Measurements from ENCODE around the gene DDX3X.
"Not testable (repeated sequence)": the region's sequence is repeated elsewhere in the genome, so short reads cannot be mapped to it uniquely, and the experiment has no call there.

DDX3X gene

DNA sequence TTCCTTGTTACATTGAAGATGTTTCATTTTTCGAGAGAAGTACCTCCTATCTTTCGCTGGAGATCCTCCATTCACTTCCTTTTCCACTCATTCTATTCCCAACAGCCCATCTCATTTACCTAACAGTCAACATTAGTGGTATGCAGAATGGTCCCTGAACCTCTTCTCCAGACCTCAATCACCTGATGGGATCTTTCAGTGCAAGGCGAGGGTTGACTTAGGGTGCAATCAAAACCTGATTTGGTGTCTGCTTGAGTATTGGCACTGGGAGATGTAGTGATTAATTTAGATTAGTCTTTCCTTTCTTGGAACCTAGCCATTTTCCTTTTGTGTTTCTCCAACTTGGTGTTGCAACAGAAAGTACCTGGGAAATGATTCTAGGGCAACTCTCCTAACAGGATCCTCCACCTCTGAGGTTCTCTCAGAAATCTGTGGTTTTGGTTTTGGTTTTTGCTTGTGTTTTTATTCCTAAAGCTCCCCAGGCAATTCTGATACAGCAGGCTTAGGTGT is 18.4 kb downstream of the DDX3X start:
- H3K9me3 ChIP-seq (ENCODE audit: control insufficient read depth, low read length): no peaks in the 10 kb centered on the region
- H3K27ac ChIP-seq (ENCODE audit: insufficient read depth, low read depth, low read length, poor library complexity, severe bottlenecking): no peak overlapping the region
- H3K36me3 ChIP-seq (ENCODE audit: control insufficient read depth, insufficient read depth, low read length): peaks cover 9% of the 10 kb centered on the region
- H3K27me3 ChIP-seq (ENCODE audit: control insufficient read depth, insufficient read depth, low read length, poor library complexity, severe bottlenecking): no peaks in the 10 kb centered on the region
- no peak overlapping the region for H3K4me3 ChIP-seq (ENCODE audit: insufficient read depth, low read depth, low read length)
- WGBS, 2 experiments: 83 to 88% methylated on average over 3 of the region's 3 CpGs
- H3K4me1 ChIP-seq (ENCODE audit: control insufficient read depth, insufficient read depth, low read length): no peaks in the 10 kb centered on the region

DNA sequence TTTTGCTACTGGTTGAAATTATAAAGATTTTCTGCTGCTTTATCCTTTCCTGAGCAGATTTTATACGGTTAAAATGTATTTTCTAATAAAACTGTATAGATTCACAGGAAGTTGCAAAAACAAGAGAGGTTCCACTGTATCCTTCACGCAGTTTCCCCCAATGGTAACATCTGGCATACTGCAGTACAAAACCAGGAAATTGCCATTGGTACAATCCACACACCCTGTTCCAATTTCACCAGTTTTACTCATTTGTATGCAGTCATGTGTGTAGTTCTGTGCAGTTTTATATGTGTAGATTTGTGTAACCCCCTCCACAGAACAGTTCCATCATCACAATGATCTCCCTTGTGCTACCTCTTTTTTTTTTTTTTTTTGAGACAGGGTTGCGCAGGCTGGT is 20.0 kb downstream of the DDX3X start:
- Histone ChIP-seq H3K27me3 (ENCODE audit: control insufficient read depth, insufficient read depth, low read length, poor library complexity, severe bottlenecking) (no peaks in the 10 kb centered on the region), H3K4me1 (ENCODE audit: control insufficient read depth, insufficient read depth, low read length) (no peaks in the 10 kb centered on the region)
- 100% methylated on average over 1 to 2 of the region's 3 CpGs for WGBS, 2 experiments

DNA sequence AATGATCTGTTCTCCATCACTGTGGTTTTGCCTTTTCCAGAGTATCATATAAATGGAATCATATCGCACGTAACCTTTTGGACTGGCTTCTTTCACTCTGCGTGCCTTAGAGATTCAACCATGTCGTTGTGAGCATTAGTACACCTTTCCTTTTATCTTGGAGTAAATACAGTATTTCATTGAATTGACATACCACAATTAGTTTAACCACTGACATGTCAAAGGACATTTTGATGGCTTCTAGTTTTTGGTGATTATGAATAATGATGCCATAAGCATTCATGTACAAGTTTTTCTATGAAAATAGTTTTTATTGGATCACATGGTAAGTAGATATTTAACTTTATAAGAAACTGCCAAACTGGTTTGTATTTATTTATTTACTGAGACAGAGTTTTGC is 35.2 kb downstream of the DDX3X start:
- no peak overlapping the region for H3K27ac ChIP-seq (ENCODE audit: insufficient read depth, low read depth, low read length, poor library complexity, severe bottlenecking)
- no peaks in the 10 kb centered on the region for H3K36me3 ChIP-seq (ENCODE audit: control insufficient read depth, insufficient read depth, low read length)
- H3K4me1 ChIP-seq (ENCODE audit: control insufficient read depth, insufficient read depth, low read length): no peaks in the 10 kb centered on the region
- no peaks in the 10 kb centered on the region for H3K9me3 ChIP-seq (ENCODE audit: control insufficient read depth, low read length)
- H3K27me3 ChIP-seq (ENCODE audit: control insufficient read depth, insufficient read depth, low read length, poor library complexity, severe bottlenecking): no peaks in the 10 kb centered on the region
- H3K4me3 ChIP-seq (ENCODE audit: insufficient read depth, low read depth, low read length): no peak overlapping the region
- 81 to 100% methylated on average over 4 of the region's 4 CpGs for WGBS, 2 experiments

More for the DNA sequence above, 20.0 kb downstream of the DDX3X start:
- no peak overlapping the region for H3K4me3 ChIP-seq (ENCODE audit: insufficient read depth, low read depth, low read length)
- H3K27ac ChIP-seq (ENCODE audit: insufficient read depth, low read depth, low read length, poor library complexity, severe bottlenecking): no peak overlapping the region
- no peaks in the 10 kb centered on the region for H3K9me3 ChIP-seq (ENCODE audit: control insufficient read depth, low read length)
- no peaks in the 10 kb centered on the region for H3K36me3 ChIP-seq (ENCODE audit: control insufficient read depth, insufficient read depth, low read length)

DNA sequence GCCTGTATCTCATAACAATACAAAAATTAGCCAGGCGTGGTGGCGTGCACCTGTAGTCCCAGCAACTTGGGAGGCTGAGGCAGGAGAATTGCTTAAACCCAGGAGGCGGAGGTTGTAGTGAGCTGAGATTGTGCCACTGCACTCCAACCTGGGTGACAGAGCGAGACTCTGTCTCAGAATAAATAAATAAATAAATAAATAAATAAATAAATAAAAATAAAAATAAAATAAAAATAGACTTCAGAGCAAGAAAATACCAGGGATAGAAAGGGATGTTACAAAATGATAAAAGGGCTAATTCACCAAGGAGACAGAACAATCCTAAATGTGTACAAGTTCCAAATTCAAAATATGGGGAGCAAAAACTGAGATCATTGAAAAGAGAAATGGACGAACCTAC is 37.6 kb downstream of the DDX3X start:
- not testable (repeated sequence) for H3K27ac ChIP-seq (ENCODE audit: insufficient read depth, low read depth, low read length, poor library complexity, severe bottlenecking); H3K27me3 ChIP-seq (ENCODE audit: control insufficient read depth, insufficient read depth, low read length, poor library complexity, severe bottlenecking); H3K9me3 ChIP-seq (ENCODE audit: control insufficient read depth, low read length); H3K4me3 ChIP-seq (ENCODE audit: insufficient read depth, low read depth, low read length); H3K4me1 ChIP-seq (ENCODE audit: control insufficient read depth, insufficient read depth, low read length); H3K36me3 ChIP-seq (ENCODE audit: control insufficient read depth, insufficient read depth, low read length)
- WGBS, 2 experiments: 91 to 92% methylated on average over 3 to 4 of the region's 5 CpGs

DNA sequence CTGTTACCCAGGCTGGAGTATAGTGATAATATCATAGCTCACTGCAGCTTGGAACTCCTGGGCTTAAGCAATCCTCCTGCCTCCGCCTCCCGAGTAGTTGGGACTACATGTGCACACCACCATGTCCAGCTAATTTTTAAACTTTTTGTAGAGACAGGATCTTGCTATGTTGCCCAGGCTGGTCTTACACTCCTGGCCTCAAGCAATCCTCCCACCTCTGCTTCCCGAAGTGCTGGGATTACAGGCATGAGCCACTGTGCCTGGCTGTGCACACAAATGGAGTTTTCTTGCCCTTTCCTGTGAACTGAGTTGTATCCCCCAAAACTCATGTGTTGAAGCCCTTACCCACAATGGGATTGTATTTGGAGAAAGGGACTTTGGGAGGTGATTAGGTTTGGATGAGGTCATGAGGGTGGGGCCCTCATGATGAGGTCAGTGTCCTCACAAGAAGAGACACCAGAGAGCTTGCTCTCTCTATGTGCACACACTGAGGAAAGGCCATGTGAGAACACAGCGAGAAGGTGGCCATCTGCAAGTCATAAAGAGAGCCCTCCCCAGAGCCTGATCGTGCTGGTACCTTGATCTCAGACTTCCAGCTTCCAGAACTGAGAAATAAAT is 40.1 kb downstream of the DDX3X start:
- Histone ChIP-seq H3K4me1 (ENCODE audit: control insufficient read depth, insufficient read depth, low read length) (no peaks in the 10 kb centered on the region), H3K4me3 (ENCODE audit: insufficient read depth, low read depth, low read length) (no peak overlapping the region), H3K27ac (ENCODE audit: insufficient read depth, low read depth, low read length, poor library complexity, severe bottlenecking) (no peak overlapping the region), H3K27me3 (ENCODE audit: control insufficient read depth, insufficient read depth, low read length, poor library complexity, severe bottlenecking) (no peaks in the 10 kb centered on the region), H3K36me3 (ENCODE audit: control insufficient read depth, insufficient read depth, low read length) (no peaks in the 10 kb centered on the region), H3K9me3 (ENCODE audit: control insufficient read depth, low read length) (no peaks in the 10 kb centered on the region)
- 87 to 92% methylated on average over 5 of the region's 5 CpGs for WGBS, 2 experiments

DNA sequence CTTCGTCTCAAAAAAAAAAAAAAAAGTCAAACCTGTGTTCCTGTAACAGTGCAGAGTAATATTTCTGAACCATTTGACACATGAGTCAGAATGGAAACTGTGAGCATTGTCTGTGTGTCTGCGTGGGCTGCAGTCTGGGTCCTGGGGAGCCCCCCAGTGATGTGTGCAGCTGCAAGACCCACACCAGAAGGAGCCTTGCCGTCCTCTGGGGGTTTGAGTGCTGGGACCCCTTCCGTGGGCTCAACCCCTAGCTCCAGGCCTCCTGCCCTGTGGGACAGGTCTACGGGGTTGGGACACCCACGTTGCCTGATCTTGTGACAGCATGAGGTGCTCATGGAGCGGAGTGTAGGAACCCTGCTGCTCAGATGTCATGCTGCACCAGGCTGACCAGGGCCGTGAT is 43.7 kb downstream of the DDX3X start:
- Histone ChIP-seq H3K4me1 (ENCODE audit: control insufficient read depth, insufficient read depth, low read length) (no peaks in the 10 kb centered on the region), H3K9me3 (ENCODE audit: control insufficient read depth, low read length) (no peaks in the 10 kb centered on the region), H3K36me3 (ENCODE audit: control insufficient read depth, insufficient read depth, low read length) (no peaks in the 10 kb centered on the region), H3K27me3 (ENCODE audit: control insufficient read depth, insufficient read depth, low read length, poor library complexity, severe bottlenecking) (no peaks in the 10 kb centered on the region), H3K4me3 (ENCODE audit: insufficient read depth, low read depth, low read length) (no peak overlapping the region), H3K27ac (ENCODE audit: insufficient read depth, low read depth, low read length, poor library complexity, severe bottlenecking) (no peak overlapping the region)
- WGBS, 2 experiments: 89 to 95% methylated on average over 8 of the region's 8 CpGs

DNA sequence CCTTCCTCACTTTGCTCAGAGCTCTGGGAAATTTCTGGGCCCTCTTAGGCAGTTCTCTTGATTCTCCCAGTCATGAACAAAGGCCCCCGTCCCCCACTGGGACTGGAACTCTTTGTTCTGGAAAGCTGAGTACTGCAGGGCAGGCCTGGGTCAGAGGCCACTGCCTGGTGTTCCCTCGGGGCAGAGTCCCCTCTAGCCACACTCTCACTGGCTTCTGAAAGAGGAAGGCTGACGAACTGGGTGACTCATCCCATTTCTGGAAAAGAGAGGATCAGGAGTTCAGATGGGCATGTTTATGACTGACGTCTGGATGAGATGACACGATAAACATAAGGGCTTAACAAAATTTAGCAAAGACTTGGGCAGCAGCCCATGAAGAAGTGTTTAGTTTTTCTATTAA is 47.7 kb downstream of the DDX3X start:
- H3K4me1 ChIP-seq (ENCODE audit: control insufficient read depth, insufficient read depth, low read length): no peaks in the 10 kb centered on the region
- WGBS, 2 experiments: 56 to 59% methylated on average over 5 of the region's 5 CpGs

DNA sequence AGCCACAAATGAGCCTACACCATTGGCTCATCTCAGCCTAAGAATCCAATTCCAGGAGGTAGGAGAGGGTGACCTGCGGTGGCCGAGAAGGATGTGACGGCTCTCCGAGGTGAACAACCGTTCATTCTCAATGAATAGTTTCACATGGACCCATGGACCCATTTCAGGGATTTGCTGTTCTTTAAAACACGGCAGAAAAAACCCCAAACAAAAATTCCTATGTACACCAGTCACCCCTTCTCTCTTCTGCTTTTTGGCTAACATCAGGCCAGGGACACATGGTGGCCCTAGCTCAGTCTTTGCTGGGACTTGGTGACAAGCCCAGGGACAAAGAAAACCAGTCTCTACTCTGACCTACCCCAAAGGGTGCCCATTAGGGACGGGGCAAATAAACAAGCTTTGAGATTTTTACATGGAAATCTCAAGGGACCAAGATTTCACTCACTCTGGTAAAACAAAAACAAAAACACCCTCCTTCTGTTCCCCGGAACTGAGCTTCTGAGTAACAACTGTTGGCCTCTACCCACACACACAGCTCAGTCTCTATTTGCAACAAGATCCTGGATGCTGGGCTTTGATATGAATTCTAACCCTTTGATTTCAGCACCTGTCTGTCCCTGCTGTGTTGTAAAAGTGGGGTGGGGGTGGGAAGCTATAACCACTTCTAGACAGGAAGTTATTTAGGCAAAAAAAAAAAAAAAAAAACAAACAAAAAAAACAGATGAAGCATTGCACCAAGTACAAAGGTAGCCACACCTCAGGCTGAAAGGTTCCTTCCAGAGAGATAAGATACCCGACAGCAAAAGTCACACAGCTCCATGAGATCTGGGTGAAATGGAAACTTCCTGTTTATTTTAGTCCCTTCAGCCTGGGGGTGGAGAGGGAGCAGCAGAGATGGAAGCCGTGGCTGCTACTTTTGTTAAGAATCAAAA is 49.0 kb downstream of the DDX3X start:
- Histone ChIP-seq H3K27ac (ENCODE audit: insufficient read depth, low read depth, low read length, poor library complexity, severe bottlenecking) (no peak overlapping the region), H3K4me1 (ENCODE audit: control insufficient read depth, insufficient read depth, low read length) (no peaks in the 10 kb centered on the region), H3K4me3 (ENCODE audit: insufficient read depth, low read depth, low read length) (no peak overlapping the region), H3K27me3 (ENCODE audit: control insufficient read depth, insufficient read depth, low read length, poor library complexity, severe bottlenecking) (no peaks in the 10 kb centered on the region), H3K9me3 (ENCODE audit: control insufficient read depth, low read length) (no peaks in the 10 kb centered on the region), H3K36me3 (ENCODE audit: control insufficient read depth, insufficient read depth, low read length) (no peaks in the 10 kb centered on the region)
- 91 to 93% methylated on average over 10 of the region's 10 CpGs for WGBS, 2 experiments

More for the DNA sequence above, 47.7 kb downstream of the DDX3X start:
- no peaks in the 10 kb centered on the region for H3K9me3 ChIP-seq (ENCODE audit: control insufficient read depth, low read length)
- H3K27ac ChIP-seq (ENCODE audit: insufficient read depth, low read depth, low read length, poor library complexity, severe bottlenecking): peak overlapping the region; percentile 26
- no peaks in the 10 kb centered on the region for H3K27me3 ChIP-seq (ENCODE audit: control insufficient read depth, insufficient read depth, low read length, poor library complexity, severe bottlenecking)
- no peaks in the 10 kb centered on the region for H3K36me3 ChIP-seq (ENCODE audit: control insufficient read depth, insufficient read depth, low read length)
- H3K4me3 ChIP-seq (ENCODE audit: insufficient read depth, low read depth, low read length): no peak overlapping the region

DNA sequence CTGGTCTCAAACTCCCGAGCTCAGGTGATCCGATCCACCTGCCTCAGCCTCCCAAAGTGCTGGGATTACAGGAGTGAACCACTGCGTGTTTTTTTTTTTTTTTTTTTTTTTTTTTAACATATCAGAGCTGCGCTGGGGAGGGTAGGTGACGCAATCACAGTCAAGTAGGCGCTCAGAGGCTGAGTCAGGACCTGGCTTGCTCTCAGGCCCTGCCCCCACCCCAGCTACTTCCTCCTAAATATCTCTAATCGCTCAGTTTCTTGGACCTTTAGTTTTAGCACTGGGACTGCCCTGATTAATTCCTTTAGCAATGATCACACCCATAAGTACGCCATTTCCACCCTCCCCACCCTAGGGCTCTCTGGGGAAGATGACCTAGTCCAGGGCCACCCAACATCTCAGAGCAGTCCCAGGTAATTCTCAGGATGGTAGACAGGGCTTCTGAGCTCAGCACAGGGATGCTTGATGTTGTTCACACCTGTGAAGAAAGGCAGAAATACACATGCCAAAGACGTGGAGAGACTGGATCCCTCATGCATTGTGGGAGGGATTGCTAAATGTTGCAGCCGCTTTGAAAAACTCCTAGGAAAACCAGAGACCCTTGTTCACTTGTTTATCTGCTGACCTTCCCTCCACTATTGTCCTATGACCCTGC is 50.2 kb downstream of the DDX3X start:
- Histone ChIP-seq H3K4me1 (ENCODE audit: control insufficient read depth, insufficient read depth, low read length) (no peaks in the 10 kb centered on the region), H3K9me3 (ENCODE audit: control insufficient read depth, low read length) (no peaks in the 10 kb centered on the region), H3K4me3 (ENCODE audit: insufficient read depth, low read depth, low read length) (no peak overlapping the region), H3K27ac (ENCODE audit: insufficient read depth, low read depth, low read length, poor library complexity, severe bottlenecking) (no peak overlapping the region), H3K36me3 (ENCODE audit: control insufficient read depth, insufficient read depth, low read length) (no peaks in the 10 kb centered on the region), H3K27me3 (ENCODE audit: control insufficient read depth, insufficient read depth, low read length, poor library complexity, severe bottlenecking) (no peaks in the 10 kb centered on the region)
- WGBS, 2 experiments: 87 to 93% methylated on average over 7 to 8 of the region's 10 CpGs

Measured in ectodermal cell (in vitro differentiated cells).